ENCODE data around the gene CBX7.
A peak's percentile ranks its signal among the peaks of the same experiment; 100 is the strongest.
"Not testable (repeated sequence)": the region's sequence is repeated elsewhere in the genome, so short reads cannot be mapped to it uniquely, and the experiment has no call there.

CBX7 gene

DNA sequence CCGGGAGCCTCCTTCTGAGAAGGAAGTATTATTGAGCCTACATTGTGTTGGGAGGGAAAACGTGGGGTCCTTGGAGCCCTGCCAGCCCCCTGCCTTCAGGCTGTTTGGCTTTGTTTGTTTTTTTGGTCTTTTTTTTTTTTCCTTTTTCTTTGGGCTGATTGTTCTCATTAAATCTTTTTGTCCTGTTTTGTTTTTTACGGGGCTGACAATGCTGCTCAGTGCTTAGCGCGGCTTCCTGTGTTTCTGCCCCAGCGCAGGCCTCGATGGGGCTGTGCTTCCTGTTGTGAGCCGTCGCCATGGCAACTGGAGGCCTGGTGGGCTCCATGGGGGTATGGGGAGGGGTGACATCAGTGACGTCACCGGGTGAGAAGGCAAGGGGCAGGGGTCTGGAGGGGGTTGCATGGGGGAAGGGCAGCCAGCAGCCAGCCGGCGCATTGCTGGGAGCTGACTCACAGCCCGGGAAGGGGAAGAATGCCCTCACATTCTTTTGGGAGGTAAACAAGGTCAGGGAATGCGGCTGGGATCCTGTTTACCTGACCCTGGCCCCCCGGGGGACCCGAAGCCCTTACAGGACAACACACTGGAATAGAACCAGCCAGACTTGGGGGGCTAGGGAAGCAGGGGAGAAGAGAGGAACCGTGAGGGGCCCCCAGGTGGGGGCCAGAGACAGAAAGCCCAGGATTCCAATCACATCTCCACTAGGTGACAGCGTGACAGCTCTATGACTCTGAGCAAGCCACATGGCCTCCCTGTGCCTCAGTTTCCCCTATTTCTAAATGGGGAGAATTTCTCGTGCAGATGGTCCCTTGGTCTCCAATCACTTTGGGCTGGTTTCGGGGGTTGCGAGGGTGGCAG lies 22.2 kb upstream of the CBX7 start:
- DNase-seq (ENCODE audit: low read depth): peak; percentile 73

DNA sequence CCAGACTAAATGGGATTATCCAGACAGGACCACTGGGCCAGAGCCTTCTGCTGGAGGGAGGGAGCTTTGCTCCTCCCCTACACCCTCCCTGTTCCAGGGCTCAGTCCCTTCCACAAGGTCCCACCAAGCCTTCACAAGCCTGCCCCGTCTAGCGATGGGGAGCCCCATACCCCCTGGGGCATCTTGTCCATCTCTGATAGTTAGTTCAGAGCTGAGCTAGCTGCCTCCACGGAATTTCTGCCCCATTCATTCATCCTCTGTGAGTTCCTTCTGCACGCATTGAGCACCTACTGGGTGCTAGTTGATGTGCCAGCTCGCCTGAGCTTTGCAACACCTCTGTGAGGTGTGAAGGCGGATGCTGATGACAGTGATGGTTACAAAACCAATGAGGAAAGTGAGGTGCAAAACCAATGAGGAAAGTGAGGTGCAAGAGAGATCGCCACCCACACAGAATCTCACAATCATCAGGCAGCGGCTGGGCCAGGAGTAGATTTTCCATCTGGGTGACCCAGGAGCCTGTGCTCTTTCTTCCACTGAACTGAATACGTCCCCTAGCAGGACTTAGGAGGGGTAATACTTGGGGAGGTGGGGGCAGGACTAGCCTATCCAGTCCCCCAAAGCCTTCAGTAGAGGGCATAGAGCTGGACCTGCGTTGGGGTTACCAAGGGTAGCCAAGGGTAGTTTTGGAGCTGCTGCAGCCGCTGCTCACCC lies 21.5 kb upstream of the CBX7 start:
- no peak for DNase-seq (ENCODE audit: low read depth)

DNA sequence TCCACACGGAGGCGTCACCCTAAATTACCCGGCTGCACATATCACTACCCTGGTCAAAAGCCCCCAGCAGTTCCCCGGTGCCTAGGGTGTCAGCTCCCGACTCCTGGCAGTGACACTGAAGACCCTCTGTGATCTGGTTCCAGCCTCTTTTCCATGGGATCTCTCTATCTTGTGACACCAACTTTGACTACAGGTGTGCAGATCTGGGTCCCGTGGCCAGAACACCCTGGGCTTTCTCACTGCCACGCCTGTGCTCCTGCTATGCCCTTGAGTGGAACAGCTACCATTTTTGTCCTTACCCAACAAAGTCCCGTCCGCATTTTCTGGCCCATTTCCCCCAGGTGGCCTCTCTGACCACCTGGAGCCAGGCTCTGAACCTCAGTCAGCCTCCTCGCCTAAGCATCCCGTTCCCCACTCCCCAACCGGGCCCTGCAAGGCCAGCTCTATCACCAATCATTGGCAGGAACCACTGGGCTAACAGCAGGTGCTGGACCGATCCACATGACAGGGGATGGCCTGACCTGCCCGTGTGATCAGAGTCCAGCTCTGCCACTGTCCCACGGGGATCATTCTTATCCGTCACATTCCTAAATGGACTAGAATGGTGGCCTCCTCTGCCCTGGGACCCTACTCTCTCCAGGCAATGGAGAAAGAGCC lies 20.7 kb upstream of the CBX7 start:
- no peak for DNase-seq (ENCODE audit: low read depth)

DNA sequence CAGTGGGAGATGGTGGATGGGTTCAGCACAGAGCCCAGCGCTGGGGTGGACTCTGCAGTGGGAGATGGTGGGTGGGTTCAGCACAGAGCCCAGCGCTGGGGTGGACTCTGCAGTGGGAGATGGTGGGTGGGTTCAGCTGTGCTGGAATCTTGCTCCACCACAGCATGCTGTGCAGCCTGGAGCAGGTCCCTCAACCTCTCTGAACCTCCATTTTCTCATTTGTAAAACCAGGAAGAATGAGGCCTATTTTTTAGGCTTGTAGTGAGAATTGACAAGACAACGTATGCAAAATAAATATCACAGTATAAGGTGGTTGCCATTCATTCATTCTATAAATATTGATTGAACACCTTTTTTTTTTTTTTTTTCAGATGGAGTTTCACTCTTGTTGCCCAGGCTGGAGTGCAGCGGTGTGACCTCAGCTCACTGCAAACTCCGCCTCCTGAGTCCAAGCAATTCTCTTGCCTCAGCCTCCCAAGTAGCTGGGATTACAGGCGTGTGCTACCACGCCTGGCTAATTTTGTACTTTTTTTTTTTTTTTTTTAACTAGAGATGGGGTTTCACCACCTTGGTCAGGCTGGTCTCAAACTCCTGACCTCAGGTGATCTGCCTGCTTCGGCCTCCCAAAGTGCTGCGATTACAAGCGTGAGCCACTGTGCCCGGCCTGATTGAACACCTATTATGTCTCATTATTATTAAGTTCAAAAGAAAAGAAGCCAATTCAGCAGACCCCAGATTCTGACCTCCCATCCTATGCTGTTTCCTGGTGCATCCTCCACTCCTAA lies 20.0 kb upstream of the CBX7 start:
- not testable (repeated sequence) for DNase-seq (ENCODE audit: low read depth)

DNA sequence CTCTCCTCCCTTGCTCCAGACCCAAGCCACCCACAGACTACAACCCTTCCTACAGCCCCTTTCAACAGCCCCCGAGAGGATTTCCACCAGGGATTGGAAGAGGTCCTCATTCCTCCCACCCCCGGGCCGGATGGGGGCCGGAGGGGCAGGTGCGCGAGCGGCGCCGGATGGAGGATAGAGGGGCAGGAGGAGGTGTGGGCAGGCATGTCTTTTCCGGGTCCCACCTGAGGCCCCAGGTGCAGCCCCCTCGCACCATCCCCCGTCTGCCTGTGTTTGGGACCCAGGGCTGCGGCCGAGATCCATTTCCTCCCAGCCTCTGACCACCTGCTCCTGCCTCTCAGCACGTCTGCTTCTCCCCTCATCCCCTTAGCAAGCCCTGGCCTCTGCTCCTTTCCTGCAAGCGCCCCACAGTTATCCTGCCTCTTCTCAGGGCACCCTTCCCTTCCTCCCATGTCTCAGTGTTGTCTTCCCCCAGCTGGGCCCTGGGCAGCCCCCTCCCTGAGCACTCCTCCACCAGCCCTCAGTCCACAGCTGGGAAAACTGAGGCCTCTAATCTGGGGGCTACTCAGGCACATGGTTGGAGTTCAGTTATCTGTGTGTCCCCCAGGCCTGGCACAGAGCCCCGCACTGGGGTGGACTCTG lies 19.3 kb upstream of the CBX7 start:
- no peak for DNase-seq (ENCODE audit: low read depth)

DNA sequence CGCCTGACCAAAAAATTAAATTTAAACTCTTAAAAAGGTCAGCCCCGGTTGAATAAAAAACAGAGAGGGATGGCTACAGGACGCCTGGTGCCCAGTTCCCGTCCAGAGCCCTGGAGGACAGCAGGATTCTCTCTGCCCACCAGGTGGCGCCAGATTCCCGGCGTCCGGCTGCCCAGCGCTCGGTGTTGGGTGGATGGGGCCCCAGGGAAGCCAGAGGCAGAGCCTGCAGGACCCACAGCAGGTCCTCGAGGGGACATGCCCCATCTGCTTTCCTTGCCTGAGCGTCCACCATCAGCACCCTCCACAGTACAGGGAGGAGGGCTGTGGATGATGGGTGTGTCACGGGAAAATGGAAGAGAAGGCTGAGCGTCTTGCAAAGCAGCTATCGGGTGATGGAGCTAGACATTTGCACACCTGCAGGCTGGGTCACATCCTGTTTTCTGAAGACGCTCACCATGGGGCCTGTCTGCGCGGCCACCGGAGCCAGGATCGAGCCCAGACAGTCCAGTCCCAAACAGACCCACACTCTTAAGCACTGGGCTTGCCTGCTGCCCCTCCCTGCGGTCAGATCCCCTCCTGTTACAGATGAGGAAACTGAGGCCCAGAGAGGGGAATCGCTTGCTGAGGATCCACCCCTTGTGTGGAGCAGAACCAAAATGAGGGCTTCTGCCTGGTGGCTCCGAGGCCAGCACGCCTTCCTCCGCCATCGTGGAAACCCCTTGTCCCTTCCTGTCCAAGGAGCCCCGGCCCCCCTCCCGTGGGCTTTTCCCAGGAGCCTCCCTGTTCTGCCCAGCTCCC lies 18.5 kb upstream of the CBX7 start:
- DNase-seq (ENCODE audit: low read depth): peak; percentile 46

DNA sequence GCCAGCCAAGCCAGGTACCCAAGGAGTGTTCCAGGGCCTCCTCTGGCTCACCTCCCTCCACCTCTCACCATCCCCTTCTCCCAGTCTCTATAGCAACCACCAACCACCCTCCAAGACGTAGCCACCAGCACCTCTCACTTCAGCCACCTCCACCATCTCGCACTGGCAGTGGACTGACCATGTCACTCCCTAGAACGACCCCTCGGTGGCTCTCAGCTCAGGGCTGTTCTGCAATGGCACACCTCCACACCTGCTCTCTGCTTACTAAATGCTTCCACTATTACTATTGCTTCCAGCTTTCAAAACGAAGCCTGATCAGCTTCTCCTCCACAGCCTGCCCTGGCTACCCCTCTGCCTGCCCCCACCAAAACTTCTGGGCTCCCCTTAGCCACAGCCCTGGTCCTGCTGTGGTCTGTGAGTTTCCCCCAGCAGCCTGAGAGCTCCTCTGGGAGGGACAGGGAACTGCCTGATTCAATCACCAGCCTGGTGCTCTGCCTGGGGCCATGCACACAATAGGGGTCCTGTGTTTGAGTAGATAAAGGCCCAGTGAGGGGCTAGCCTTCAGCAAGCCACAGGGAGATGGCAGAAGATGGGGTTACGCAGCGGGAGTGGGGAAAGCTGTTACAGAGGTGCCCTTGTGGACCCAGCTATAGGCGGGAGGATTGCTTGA lies 17.5 kb upstream of the CBX7 start:
- DNase-seq (ENCODE audit: low read depth): no peak

DNA sequence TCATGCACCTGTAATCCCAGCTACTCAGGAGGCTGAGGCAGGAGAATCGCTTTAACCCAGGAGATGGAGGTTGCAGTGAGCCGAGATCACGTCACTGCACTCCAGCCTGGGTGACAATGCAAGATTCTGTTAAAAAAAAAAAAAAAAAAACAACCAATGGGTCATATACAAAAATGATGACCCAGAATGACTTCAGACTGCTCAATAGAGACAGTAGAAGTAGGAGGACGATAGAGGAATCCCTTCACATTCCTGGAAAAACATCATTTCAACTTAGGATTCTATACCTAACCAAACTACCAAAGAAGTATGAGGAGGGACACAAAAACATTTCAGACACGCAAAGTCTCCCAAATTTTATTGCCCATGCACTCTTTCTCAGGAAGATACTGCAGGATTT lies 14.1 kb upstream of the CBX7 start:
- no peak for DNase-seq (ENCODE audit: low read depth)

DNA sequence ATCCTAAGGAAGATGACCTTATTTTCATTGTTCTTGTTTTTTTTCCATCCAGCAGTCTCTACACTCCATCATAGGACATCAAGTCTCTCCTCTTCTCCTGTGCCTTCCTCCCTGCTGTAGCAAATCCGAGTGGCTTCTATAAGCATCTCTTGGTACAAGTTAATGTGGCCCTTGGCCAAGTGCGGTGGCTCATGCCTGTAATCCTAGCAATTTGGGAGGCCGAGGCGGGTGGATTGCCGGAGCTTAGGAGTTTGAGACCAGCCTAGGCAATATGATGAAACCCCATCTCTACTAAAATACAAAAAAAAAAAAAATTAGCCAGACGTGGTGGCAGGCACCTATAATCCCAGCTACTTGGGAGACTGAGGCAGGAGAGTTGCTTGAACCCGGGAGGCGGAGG lies 3.6 kb upstream of the CBX7 start:
- DNase-seq (ENCODE audit: low read depth): not testable (repeated sequence)

DNA sequence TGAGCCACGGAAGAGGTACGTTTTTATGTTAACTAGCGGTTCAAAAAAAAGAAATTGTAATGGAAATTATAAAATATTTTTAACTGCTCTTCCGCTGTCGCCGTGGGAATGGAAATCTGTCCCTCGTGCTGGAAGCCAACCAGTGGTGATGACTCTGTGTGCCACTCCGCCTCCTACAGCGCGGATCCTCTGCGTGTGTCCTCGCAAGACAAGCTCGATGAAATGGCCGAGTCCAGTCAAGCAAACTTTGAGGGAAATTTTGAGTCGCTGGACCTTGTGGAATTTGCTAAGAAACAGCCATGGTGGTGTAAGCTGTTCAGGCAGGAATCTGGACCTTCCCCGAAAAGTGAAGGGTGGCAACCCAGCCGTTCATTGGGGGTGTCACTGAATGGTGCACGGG lies 2.9 kb upstream of the CBX7 start:
- no peak for DNase-seq (ENCODE audit: low read depth)

DNA sequence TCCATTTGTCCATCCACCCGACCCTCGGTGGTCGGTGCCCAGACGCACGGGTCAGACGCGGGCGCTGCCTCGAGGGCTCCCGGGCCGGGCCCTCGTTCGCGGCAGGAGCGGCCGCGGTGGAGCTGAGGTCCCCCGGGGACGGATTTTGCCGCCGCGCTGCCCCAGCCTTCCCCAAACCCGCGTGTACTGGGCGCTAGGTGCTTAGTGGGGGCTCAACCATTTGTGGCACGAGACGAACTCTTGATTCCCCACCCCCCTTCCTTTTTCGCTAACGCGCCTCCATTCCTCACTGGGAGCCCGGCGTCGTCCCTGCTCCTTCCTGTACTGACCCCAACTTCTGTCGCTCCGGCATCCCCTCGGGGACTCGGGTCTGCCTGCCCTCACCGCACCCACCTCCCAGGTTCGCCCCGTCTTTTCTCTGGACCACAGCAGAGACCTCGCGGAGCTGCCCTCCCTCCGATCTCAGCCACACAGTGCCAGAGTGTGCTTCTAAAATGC lies 789 bp upstream of the CBX7 start:
- no peak for DNase-seq (ENCODE audit: low read depth)

DNA sequence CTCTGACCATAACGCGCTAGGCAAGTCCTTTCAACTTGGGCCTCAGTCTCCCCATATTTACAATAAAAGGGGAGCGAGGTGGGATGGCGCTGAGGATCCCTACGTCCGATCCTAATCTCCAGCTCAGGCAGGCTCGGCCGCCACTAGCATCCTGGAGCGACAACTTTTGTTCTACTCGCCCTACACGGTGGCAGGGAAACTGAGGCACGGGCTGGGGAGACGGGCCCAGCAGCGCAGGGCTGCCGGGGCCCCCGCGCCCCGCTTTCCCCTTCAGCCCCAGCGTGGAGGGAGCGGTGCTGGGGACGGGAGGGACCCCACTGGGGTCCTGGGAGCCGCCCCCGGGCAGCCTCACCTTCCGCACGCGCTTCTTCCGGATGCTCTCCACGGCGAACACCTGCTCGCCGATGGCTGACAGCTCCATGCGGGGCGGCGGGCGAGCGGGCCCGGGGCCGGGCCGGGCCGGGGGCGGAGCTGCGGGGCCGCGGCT lies 413 bp downstream of the CBX7 start:
- DNase-seq (ENCODE audit: low read depth): no peak

DNA sequence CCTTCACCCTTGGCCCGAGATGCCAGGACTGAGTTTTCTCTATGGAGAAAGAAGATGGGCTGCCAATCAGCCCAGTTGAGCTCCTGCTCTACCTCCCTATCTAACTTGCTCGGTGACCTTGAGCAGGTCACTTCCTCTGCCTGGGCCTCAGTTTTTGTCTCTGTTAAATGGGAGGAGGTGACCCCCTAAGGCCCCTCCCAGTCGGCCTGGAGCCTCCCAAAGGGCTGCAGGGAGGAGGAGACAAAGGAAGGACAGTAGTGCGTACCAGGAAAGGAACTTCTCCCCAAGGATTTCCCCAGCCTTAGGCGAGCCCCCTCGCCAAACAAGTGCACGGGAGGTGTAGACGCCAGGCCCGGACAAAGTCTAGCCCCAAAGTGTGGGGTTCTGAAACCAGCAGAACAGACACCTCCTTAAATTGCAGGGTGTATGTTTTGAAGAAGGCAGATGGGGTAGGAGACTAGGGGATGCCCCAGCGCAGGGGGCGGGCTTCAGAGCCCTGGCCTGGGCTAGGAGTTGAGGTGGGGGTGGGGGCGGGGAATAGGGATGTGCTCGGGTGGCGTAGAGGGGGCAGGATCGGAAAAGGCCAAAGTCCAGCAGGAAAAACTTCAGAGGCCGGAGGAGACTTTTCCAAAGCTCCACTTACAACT lies 1.0 kb downstream of the CBX7 start:
- no peak for DNase-seq (ENCODE audit: low read depth)

DNA sequence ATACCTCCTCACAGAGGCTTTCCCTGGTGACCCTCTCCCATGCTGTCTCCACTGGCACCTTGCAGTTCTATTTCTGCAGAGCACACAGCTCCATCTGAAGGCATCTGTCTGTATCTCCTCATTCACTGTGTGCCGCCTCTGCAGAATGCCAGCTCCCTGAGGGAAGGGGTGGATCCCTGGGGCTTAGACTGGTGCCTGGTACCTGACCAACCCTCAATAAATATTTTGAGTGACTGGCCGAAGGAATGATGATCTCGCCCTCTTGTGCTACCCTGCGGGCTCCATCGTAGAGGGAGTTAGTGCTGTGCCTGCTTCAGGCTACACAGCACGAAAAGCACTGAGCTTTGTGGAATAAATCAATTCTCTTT lies 1.6 kb downstream of the CBX7 start:
- DNase-seq (ENCODE audit: low read depth): no peak

DNA sequence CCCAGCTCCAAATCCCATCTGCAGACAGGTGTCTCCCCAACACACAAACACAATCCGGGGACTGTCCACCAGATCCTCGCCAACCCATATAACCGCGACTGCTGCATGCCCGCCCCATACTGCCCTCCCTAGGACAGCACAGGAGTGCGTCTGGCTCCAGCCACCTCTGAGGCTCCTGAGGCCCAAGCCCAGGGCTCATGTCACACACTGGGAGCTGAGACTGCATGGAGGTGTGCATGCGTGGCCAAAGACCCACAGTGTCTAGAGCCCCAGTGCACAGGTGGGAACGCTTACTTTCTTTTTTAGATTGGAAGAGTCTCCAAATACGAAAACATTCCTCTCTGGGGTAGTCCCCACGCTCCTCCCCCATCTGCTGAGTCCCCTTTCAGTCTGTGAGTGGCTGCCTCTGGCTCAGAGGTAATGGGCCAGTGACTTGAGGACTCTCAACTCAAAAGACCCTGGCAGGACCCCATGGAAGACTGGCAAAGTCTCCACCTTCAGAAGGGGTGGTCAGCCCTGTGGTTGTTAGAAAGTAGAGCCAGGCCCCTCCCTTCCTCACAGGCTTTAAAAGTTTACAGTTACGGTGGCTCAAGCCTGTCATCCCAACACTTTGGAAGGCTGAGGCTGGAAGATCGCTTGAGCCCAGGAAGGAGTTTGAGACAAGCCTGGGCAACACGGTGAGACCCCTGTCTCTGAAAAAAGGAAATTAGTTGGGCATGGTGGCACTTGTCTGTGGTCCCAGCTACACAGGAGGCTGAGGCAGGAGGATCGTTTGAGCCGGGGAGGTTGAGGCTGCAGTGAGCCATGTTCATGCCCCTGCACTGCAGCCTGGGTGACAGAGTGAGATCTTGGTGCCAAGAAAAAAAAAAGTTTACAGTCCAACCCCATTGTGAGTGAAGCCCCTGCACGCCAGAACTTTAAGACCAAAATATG lies 2.3 kb downstream of the CBX7 start:
- DNase-seq (ENCODE audit: low read depth): no peak

DNA sequence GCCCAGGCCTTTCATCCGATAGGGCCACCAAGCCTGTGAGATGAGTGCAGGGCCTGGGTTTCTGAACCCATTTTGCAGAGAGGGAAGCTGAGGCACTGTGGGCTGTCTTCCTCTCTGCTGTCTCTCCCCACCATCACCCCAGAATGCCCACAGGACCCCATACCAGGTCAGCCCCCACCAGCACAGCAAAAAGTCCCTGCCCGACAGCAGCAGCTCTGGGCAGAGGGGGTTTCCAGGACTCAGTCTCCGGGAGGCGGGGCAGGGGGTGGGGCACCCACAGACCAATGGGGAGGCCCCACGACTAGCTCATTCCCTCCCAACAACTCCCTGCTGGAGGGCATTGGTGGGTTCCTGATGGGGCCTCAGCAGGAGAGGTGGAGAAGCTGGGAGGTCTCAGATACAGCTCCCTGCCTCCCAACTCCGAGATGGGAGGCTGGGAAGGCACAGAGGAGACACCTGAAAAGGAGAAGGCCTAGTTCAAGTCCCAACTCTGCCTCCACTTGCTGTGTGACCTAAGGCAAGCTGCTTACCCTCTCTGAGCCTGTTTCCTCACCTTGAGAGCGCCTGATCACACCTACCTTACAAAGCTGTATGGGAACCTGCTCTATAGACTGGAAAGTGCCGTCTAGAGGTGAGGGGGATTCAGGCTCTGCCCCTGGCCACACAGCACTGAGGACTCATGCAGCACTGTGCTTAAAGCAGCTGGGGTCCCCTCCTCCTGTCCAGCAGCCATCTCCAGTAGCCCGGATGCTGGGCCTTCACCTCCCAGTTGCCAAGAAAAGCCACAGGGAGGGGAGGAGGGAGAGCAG lies 3.5 kb downstream of the CBX7 start:
- DNase-seq (ENCODE audit: low read depth): no peak

DNA sequence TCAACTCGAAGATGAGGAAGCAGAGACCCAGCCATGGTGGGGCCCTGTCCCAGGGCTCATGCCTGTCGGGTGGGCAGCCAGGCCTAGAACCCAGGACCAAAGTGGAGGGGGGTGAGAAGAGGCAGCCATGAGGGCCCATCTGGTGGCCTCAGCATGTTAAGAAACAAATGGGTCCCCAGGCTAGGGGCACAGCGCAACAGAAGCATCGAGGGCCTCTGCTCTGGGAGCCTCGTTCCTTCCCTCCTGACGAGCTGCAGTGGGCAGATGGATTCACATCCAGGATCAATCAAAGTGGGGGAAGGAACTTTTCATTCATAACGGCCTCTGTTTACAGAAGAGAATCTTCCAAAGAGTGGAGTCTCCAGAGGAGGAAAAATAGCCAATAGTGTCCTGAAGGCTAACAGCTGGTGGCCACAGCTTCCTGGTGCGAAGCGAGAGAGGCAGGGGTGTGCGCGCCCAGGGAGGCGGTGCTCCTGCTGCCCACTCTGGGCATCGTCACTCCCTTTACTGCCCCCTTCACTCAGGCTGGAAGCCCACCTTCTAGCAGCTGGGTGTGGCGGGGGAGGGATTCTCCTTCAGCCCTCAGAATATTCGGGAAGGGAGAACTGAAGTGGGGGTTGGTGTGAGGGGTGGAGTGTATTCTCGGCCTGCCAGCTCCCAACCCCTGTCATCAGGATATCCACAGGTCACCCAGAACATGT lies 4.3 kb downstream of the CBX7 start:
- no peak for DNase-seq (ENCODE audit: low read depth)

Data from HS-5 (cell line).